Psoas muscle (tissue), 8 donors: ENCODE measurements around the gene NCAM1. TPM values are rescaled to one million over a fixed set of nuclear protein-coding genes. Genes with fewer than 3 reads are reported as not detected.

ENCODE experiments used
- ATAC-seq, 4 donors: fragments of 200-7000 bp; cut with Tn5 transposase; one replicate each; pipeline ENCODE4 v1.9.1; 2020; ENCODE audit warnings: moderate library complexity in 3 of 4, mild to moderate bottlenecking in 2 of 4
- DNase-seq, 2 donors: peaks; one replicate each; pipeline ENCODE4 v3.0.0-alpha.2; 2020
- H3K27ac ChIP-seq: fragments of 200-600 bp; one replicate; pipeline ENCODE4 v1.8.0; 2022
- H3K27me3 ChIP-seq, 3 donors: fragments of 200-600 bp in 1 of 3; one replicate each; pipeline versions ENCODE4 v1.6.1 to v1.8.0; 2013 to 2022; ENCODE audit warnings: low read length in 2 of 3, mild to moderate bottlenecking in 2 of 3, moderate library complexity in 1 of 3; ENCODE audit not compliant: insufficient read depth in 3 of 3
- H3K36me3 ChIP-seq, 2 donors: fragments of 200-600 bp in 1 of 2; one replicate each; pipeline versions ENCODE4 v1.6.1 to v1.8.0; 2013 to 2022; ENCODE audit warnings: low read depth in 1 of 2, mild to moderate bottlenecking in 1 of 2, moderate library complexity in 1 of 2; ENCODE audit not compliant: insufficient read depth in 1 of 2
- H3K4me1 ChIP-seq: fragments of 200-600 bp; one replicate; pipeline ENCODE4 v1.8.0; 2022
- H3K4me3 ChIP-seq: fragments of 200-600 bp; one replicate; pipeline ENCODE4 v1.8.0; 2022; ENCODE audit warnings: mild to moderate bottlenecking
- H3K9me3 ChIP-seq: fragments of 200-600 bp; one replicate; pipeline ENCODE4 v1.8.0; 2022
- CTCF ChIP-seq: fragments of 200-600 bp; IDR thresholded peaks from one replicate; pipeline ENCODE4 v1.8.0; 2022; ENCODE audit warnings: antibody characterized with exemption
- WGBS, 3 donors: extraction: QIAGEN DNeasy Blood & Tissue Kit; methylation state at CpG; one replicate each; pipeline versions ENCODE4 v1.1.6 to v1.1.7; 2013; 5-methylcytosine and 5-hydroxymethylcytosine counted together
- intact Hi-C, 2 donors: fragments of 100-400 bp; cut with DNase I; formaldehyde crosslinking; loops; one replicate each; pipeline versions ENCODE4 v1.11.0 to v1.14.2; 2022
- polyA plus RNA-seq, 3 donors: library from polyadenylated mRNA; stranded (reverse); fragments of 200-250 nt; gene quantifications; one replicate each; pipeline ENCODE4 v1.2.3, GENCODE V29; 2013
- total RNA-seq, 4 donors: library from RNA; stranded (reverse); fragmentation: NEBNext Ultra II Directional in 2 of 4; extraction: Animal tissue kit (Norgen Biotek cat#: 25700) in 2 of 4; gene quantifications; one replicate each; pipeline versions ENCODE4 v1.2.1 to v1.2.4, GENCODE V29; 2021 to 2023
- donor health status: healthy with polysubstance abuse.
- donor health status: DM: no; HTN: no; CAD: no; lungs with moderate emphysema.
- donor health status: Bipolar disorder and iron deficiency.
- donor health status: healthy.
- donor health status: DM: yes; HTN: yes; CAD: no.
- donor health status: DM: no; HTN: no; CAD: no.
- donor health status: DM: no; HTN: no; CAD: no.
- donor health status: DM: yes; HTN: yes; CAD: no.

Gene NCAM1
- total and polyA plus RNA-seq, 7 donors: 1.3 to 50.3 (median 3.0) TPM

DNA sequence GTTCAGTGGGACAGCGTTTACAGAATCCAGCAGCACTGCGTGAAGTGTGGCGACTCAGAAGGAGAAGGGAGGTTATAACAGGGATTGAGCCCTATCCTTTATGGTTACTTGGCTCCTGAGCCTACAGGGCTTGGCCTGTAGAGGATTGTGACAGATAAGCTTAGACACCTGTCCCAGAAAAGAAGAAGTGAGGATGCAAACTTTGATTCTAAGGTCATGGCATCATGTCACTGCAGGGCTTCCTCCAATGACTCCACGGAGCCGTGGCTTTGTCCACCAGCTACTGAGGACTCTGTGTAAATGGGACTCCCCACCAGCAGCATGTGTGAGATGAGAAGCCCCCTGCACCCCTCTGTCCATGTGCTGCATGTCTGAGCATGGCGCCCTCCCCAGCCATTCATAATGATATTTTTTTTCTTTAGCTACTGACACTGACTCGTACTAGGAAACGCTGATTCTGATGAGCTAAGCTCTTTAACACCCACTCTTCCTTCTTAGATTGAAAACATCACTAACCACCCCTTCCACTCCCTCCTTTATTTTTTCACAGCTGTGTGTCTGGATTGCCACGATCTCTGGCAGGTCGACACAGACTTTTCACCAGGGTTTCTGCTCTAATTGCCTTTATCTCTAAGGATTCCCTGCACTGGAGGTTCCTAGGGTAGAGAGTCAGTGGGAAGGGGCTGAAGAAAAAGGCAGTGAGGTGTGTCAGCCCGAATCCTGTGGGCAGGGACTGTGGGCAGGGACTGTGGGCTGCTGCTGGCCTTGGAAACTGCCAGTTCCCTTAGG is 287.7 kb downstream of the NCAM1 start:
- Histone ChIP-seq H3K4me3 (no peak overlapping the region), H3K36me3 (no peaks in the 10 kb centered on the region), H3K4me1 (no peaks in the 10 kb centered on the region), H3K9me3 (no peaks in the 10 kb centered on the region), H3K27ac (no peak overlapping the region), H3K27me3 (no peaks in the 10 kb centered on the region)
- intact Hi-C loops: no loop called here
- TF ChIP-seq CTCF: no peak
- 77 to 85% (median 77%) methylated on average over 11 of the region's 11 CpGs for WGBS, 3 donors
- ATAC-seq: no peak
- no peak for DNase-seq

GRCh38 chr11:113249491-113249763 is 288.2 kb downstream of the NCAM1 start:
- Histone ChIP-seq H3K27ac (no peak overlapping the region), H3K36me3 (no peaks in the 10 kb centered on the region), H3K9me3 (no peaks in the 10 kb centered on the region), H3K27me3 (no peaks in the 10 kb centered on the region), H3K4me3 (no peak overlapping the region), H3K4me1 (no peaks in the 10 kb centered on the region)
- no peak for ATAC-seq
- WGBS, 3 donors: 32 to 48% (median 35%) methylated on average over 2 of the region's 2 CpGs
- peak; percentile 17 for TF ChIP-seq CTCF
- intact Hi-C loops: no loop called here
- no peak for DNase-seq

DNA sequence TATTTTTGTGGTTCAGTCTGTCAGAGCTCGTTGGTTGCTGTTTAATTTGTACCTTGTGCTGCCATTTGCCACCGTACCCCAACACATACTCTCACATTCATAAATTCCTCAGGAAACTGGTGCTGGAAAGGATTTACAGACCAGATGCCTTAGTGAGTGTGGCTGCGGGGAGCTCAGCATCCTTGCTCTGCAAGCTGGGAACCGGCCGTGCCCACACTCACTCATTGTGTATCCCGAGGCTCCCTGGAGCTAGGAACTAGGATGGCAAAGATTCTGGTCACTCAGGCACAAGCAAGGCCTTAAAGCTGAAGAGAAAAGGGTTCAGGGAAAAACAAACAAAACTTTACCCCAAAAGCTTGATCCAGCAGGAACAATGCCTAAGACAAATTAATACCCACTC is 288.6 kb downstream of the NCAM1 start:
- Histone ChIP-seq H3K4me3 (no peak overlapping the region), H3K27me3 (no peaks in the 10 kb centered on the region), H3K4me1 (no peaks in the 10 kb centered on the region), H3K27ac (no peak overlapping the region), H3K9me3 (no peaks in the 10 kb centered on the region), H3K36me3 (no peaks in the 10 kb centered on the region)
- 91 to 95% (median 93%) methylated on average over 6 of the region's 6 CpGs for WGBS, 3 donors
- DNase-seq: no peak
- intact Hi-C loops: no loop called here
- TF ChIP-seq CTCF: no peak
- no peak for ATAC-seq

GRCh38 chr11:113251281-113251680 is 290.1 kb downstream of the NCAM1 start:
- no peak for TF ChIP-seq CTCF
- Histone ChIP-seq H3K4me3 (no peak overlapping the region), H3K27ac (no peak overlapping the region), H3K36me3 (no peaks in the 10 kb centered on the region), H3K27me3 (no peaks in the 10 kb centered on the region), H3K4me1 (no peaks in the 10 kb centered on the region), H3K9me3 (no peaks in the 10 kb centered on the region)
- 88 to 90% (median 88%) methylated on average over 4 of the region's 4 CpGs for WGBS, 3 donors
- ATAC-seq (no peak), DNase-seq (no peak)
- intact Hi-C loops: no loop called here

GRCh38 chr11:113253406-113253805 is 292.2 kb downstream of the NCAM1 start:
- DNase-seq: no peak
- 52 to 69% (median 56%) methylated on average over 5 of the region's 5 CpGs for WGBS, 3 donors
- H3K4me1 ChIP-seq: no peaks in the 10 kb centered on the region
- no peak overlapping the region for H3K4me3 ChIP-seq
- ATAC-seq: no peak
- H3K27me3 ChIP-seq: no peaks in the 10 kb centered on the region
- intact Hi-C loops: no loop called here
- H3K36me3 ChIP-seq: no peaks in the 10 kb centered on the region
- no peak for TF ChIP-seq CTCF
- H3K9me3 ChIP-seq: no peaks in the 10 kb centered on the region
- H3K27ac ChIP-seq: no peak overlapping the region
